PC-3 (cell line): ENCODE results near the gene USP32. TPM values are rescaled to one million over a fixed set of nuclear protein-coding genes. Genes with fewer than 3 reads are reported as not detected.
"Not testable (repeated sequence)": the region's sequence is repeated elsewhere in the genome, so short reads cannot be mapped to it uniquely, and the experiment has no call there.

Source experiments
- ATAC-seq: fragments of 200-7000 bp; cut with Tn5 transposase; 2 replicates; pipeline ENCODE4 v1.9.1; 2020; ENCODE audit warnings: mild to moderate bottlenecking, moderate library complexity
- BruUV-seq: library from RNA; stranded (reverse); fragments of 400-500 nt; replicated peaks from 2 replicates; lab custom pipeline; 2021; lab: Mats Ljungman, UMichigan
- CTCF ChIA-PET: fragments of 300-600 bp; sonication (Branson Sonifier 250); formaldehyde crosslinking; loops from one replicate; lab custom pipeline; 2022; ENCODE audit warnings: antibody characterized with exemption; lab: Charles Lee
- POLR2A ChIA-PET: fragments of 300-600 bp; sonication (Branson Sonifier 250); formaldehyde crosslinking; loops from one replicate; lab custom pipeline; 2022; ENCODE audit warnings: antibody characterized with exemption; ENCODE audit not compliant: unreplicated experiment; lab: Charles Lee
- DNase-seq: peaks from one replicate; pipeline ENCODE4 v3.0.0-alpha.2; 2015
- H2AFZ ChIP-seq: fragments of 300-600 bp; sonication (generic); 2 replicates; pipeline ENCODE4 v1.6.0; 2016; ENCODE audit warnings: antibody characterized with exemption, low read length
- H3F3A ChIP-seq: fragments of 300-600 bp; sonication (generic); one replicate; pipeline ENCODE4 v1.6.0; 2017; ENCODE audit warnings: antibody characterized with exemption, low read length, control low read depth, mild to moderate bottlenecking; ENCODE audit not compliant: unreplicated experiment
- H3K27ac ChIP-seq: fragments of 300-600 bp; sonication (generic); 2 replicates; pipeline ENCODE4 v1.5.1; 2016; ENCODE audit warnings: mild to moderate bottlenecking, low read length
- H3K27me3 ChIP-seq: fragments of 300-600 bp; sonication (generic); 2 replicates; pipeline ENCODE4 v1.6.1; 2016; ENCODE audit warnings: low read length, mixed read lengths
- H3K36me3 ChIP-seq: fragments of 300-600 bp; sonication (generic); 2 replicates; pipeline ENCODE4 v1.6.1; 2016; ENCODE audit warnings: low read depth, mixed run types, low read length, mixed read lengths
- H3K4me1 ChIP-seq: fragments of 300-600 bp; sonication (generic); 2 replicates; pipeline ENCODE4 v1.5.1; 2016; ENCODE audit warnings: low read length; ENCODE audit not compliant: insufficient read depth
- H3K4me2 ChIP-seq: fragments of 300-600 bp; sonication (generic); 2 replicates; pipeline ENCODE4 v1.6.0; 2016; ENCODE audit warnings: low read length
- H3K4me3 ChIP-seq: fragments of 300-600 bp; sonication (generic); 2 replicates; pipeline ENCODE4 v1.5.1; 2016; ENCODE audit warnings: mild to moderate bottlenecking, low read length, mixed read lengths
- H3K79me2 ChIP-seq: fragments of 300-600 bp; sonication (generic); 2 replicates; pipeline ENCODE4 v1.6.1; 2017; ENCODE audit warnings: low read length, mixed read lengths
- H3K9ac ChIP-seq: fragments of 300-600 bp; sonication (generic); 2 replicates; pipeline ENCODE4 v1.6.0; 2016; ENCODE audit warnings: mild to moderate bottlenecking, low read length
- H3K9me2 ChIP-seq: fragments of 300-600 bp; sonication (generic); replicated peaks from 2 replicates; pipeline ENCODE4 v1.6.1; 2016; ENCODE audit warnings: mixed run types, low read length, mixed read lengths
- H3K9me3 ChIP-seq: fragments of 300-600 bp; sonication (generic); 2 replicates; pipeline ENCODE4 v1.6.1; 2016; ENCODE audit warnings: low read length, mixed read lengths
- H4K20me1 ChIP-seq: fragments of 300-600 bp; sonication (generic); 2 replicates; pipeline ENCODE4 v1.6.1; 2016; ENCODE audit warnings: low read length, mixed read lengths
- CTCF ChIP-seq: fragments of 300-600 bp; sonication (generic); conservative IDR thresholded peaks from 2 replicates; pipeline ENCODE4 v1.5.1; 2017; ENCODE audit warnings: antibody characterized with exemption, low read depth, mild to moderate bottlenecking, low read length
- EZH2 ChIP-seq: fragments of 300-600 bp; sonication (generic); IDR thresholded peaks from one replicate; pipeline ENCODE4 v1.6.1; 2017; ENCODE audit warnings: antibody characterized with exemption, mild to moderate bottlenecking, low read length; ENCODE audit not compliant: unreplicated experiment
- EZH2phosphoT487 ChIP-seq: fragments of 300-600 bp; sonication (generic); IDR thresholded peaks from 2 replicates; pipeline ENCODE4 v1.6.1; 2018; ENCODE audit warnings: mild to moderate bottlenecking, antibody characterized with exemption, low read length, borderline replicate concordance
- intact Hi-C: fragments of 100-400 bp; cut with micrococcal nuclease; formaldehyde crosslinking; loops from 2 replicates; pipeline ENCODE4 v1.9.0; 2023
- total RNA-seq: library from RNA; depleted of rRNA; stranded (reverse); fragments of >200 nt; gene quantifications from 2 replicates; pipeline ENCODE4 v1.2.3, GENCODE V29; 2014

USP32 gene
- total RNA-seq, 1 experiment from 2014 or later = 34.1 TPM

- Histone ChIP-seq H3K9me2 (no peaks in the 10 kb centered on the region), H3K4me1 (peaks cover 29% of the 10 kb centered on the region), H3K4me2 (no peak overlapping the region), H3K36me3 (no peaks in the 10 kb centered on the region), H3K27ac (no peak overlapping the region), H3F3A (no peaks in the 10 kb centered on the region), H4K20me1 (peaks cover 25% of the 10 kb centered on the region; the same call in 1 of the 2 replicates), H3K27me3 (no peaks in the 10 kb centered on the region), H3K9ac (no peak overlapping the region), H3K9me3 (no peaks in the 10 kb centered on the region), H3K4me3 (no peak overlapping the region), H2AFZ (no peak overlapping the region), H3K79me2 (peaks cover 32% of the 10 kb centered on the region)
- TF ChIP-seq CTCF = no peak
- no peak for TF ChIP-seq EZH2phosphoT487
- no peak for TF ChIP-seq EZH2
- ChIA-PET POLR2A (interaction anchor here (0.7 kb wide), 1 partner anchor 41 kb away, joined by 3 read pairs; no protein-coding TSS in a partner anchor), CTCF (no interaction called here)
- ATAC-seq (no peak), DNase-seq (no peak)
- intact Hi-C loops = loop anchor here (10.0 kb wide), 1 partner anchor 206 kb away; the partner anchor contains the start of gene CA4
- BruUV-seq = no TSS peak
These were observed 40.8 kb downstream of the USP32 start for GRCh38 chr17:60351012-60351695.

GRCh38 chr17:60348616-60349015 is 43.3 kb downstream of the USP32 start:
- ChIA-PET CTCF (no interaction called here), POLR2A (no interaction called here)
- no peak overlapping the region for H3K4me3 ChIP-seq
- no peak for DNase-seq
- no peaks in the 10 kb centered on the region for H3K9me2 ChIP-seq
- no peak for ATAC-seq
- H4K20me1 ChIP-seq = peaks cover 7% of the 10 kb centered on the region; the same call in 1 of the 2 replicates
- H3K27ac ChIP-seq = no peak overlapping the region
- H3K36me3 ChIP-seq = no peaks in the 10 kb centered on the region
- intact Hi-C loops = no loop called here
- peaks cover 20% of the 10 kb centered on the region for H3K79me2 ChIP-seq
- H3K27me3 ChIP-seq = no peaks in the 10 kb centered on the region
- no peak overlapping the region for H2AFZ ChIP-seq
- no peaks in the 10 kb centered on the region for H3F3A ChIP-seq
- no peak for TF ChIP-seq EZH2phosphoT487
- TF ChIP-seq EZH2 = no peak
- TF ChIP-seq CTCF = no peak
- no peak overlapping the region for H3K4me2 ChIP-seq
- no TSS peak for BruUV-seq
- H3K4me1 ChIP-seq = peaks cover 4% of the 10 kb centered on the region
- no peaks in the 10 kb centered on the region for H3K9me3 ChIP-seq
- no peak overlapping the region for H3K9ac ChIP-seq

GRCh38 chr17:60345233-60345632 is 46.7 kb downstream of the USP32 start:
- ATAC-seq = no peak
- POLR2A ChIA-PET = no interaction called here
- BruUV-seq = no TSS peak

GRCh38 chr17:60342492-60342891 is 49.4 kb downstream of the USP32 start:
- H3K27me3 ChIP-seq, H3K4me2 ChIP-seq, H3K36me3 ChIP-seq, H3F3A ChIP-seq, H3K9me3 ChIP-seq, H2AFZ ChIP-seq, H3K4me1 ChIP-seq, H3K79me2 ChIP-seq, H3K4me3 ChIP-seq, BruUV-seq, intact Hi-C loops, CTCF ChIA-PET, H3K9ac ChIP-seq, H3K9me2 ChIP-seq, H4K20me1 ChIP-seq, H3K27ac ChIP-seq, POLR2A ChIA-PET, ATAC-seq: not testable (repeated sequence)
- peak; percentile 14 for DNase-seq

More at GRCh38 chr17:60345233-60345632, 46.7 kb downstream of the USP32 start:
- intact Hi-C loops = no loop called here
- Histone ChIP-seq H4K20me1 (no peaks in the 10 kb centered on the region), H3K4me2 (no peak overlapping the region), H3K9ac (no peak overlapping the region), H3K79me2 (0 out of 2 replicates have a peak, but pooled peaks cover 4% of the 10 kb centered on the region), H3F3A (no peaks in the 10 kb centered on the region), H3K27ac (no peak overlapping the region), H3K36me3 (peaks cover 3% of the 10 kb centered on the region; the same call in 1 of the 2 replicates), H3K9me2 (no peaks in the 10 kb centered on the region), H2AFZ (no peak overlapping the region), H3K27me3 (no peaks in the 10 kb centered on the region), H3K4me1 (no peaks in the 10 kb centered on the region), H3K9me3 (no peaks in the 10 kb centered on the region), H3K4me3 (no peak overlapping the region)
- CTCF ChIA-PET = no interaction called here
- TF ChIP-seq CTCF = no peak
- TF ChIP-seq EZH2 = no peak
- TF ChIP-seq EZH2phosphoT487 = no peak
- no peak for DNase-seq
